ENCODE results near the gene ADAMTSL5.

DNA sequence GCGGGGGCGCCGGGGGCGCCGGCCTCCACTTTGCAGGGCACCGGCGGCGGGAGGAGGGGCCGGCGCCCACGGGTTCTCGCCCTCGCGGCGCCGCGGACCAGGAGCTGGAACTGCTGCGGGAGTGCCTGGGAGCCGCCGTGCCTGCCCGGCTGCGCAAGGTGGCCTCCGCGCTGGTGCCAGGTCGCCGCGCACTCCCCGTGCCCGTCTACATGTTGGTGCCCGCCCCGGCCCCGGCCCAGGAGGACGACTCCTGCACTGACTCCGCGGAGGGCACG is 45.7 kb downstream of the ADAMTSL5 start:
- TF ChIP-seq, protein P1, sequence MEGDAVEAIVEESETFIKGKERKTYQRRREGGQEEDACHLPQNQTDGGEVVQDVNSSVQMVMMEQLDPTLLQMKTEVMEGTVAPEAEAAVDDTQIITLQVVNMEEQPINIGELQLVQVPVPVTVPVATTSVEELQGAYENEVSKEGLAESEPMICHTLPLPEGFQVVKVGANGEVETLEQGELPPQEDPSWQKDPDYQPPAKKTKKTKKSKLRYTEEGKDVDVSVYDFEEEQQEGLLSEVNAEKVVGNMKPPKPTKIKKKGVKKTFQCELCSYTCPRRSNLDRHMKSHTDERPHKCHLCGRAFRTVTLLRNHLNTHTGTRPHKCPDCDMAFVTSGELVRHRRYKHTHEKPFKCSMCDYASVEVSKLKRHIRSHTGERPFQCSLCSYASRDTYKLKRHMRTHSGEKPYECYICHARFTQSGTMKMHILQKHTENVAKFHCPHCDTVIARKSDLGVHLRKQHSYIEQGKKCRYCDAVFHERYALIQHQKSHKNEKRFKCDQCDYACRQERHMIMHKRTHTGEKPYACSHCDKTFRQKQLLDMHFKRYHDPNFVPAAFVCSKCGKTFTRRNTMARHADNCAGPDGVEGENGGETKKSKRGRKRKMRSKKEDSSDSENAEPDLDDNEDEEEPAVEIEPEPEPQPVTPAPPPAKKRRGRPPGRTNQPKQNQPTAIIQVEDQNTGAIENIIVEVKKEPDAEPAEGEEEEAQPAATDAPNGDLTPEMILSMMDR (IDR thresholded peaks at IDR 0.05), result no peak
- no peak for TF ChIP-seq POLR2A (IDR thresholded peaks at IDR 0.05)
